Central memory CD8-positive, alpha-beta T cell (primary cell): ENCODE measurements around the gene POLL.

Experiments
- ATAC-seq: fragments of 150-1000 bp; cut with Tn5 transposase; replicated peaks from 2 replicates; pipeline ENCODE4 v1.10.0; 2022; ENCODE audit warnings: mild to moderate bottlenecking, moderate FRiP score, moderate number of reproducible peaks; ENCODE audit not compliant: poor library complexity, severe bottlenecking; ENCODE audit errors: extremely low read depth
- DNase-seq, 2 donors: peaks; one replicate each; pipeline ENCODE4 v3.0.0; 2021; ENCODE audit warnings: low spot score in 2 of 2
- H3K27ac Mint-ChIP-seq: one replicate; pipeline ENCODE4 v1.8.0; 2022; ENCODE audit warnings: low read depth, mild to moderate bottlenecking, moderate library complexity, mixed read lengths
- H3K27me3 Mint-ChIP-seq: one replicate; pipeline ENCODE4 v1.8.0; 2022; ENCODE audit warnings: mixed read lengths
- H3K36me3 Mint-ChIP-seq: one replicate; pipeline ENCODE4 v1.8.0; 2022; ENCODE audit warnings: mild to moderate bottlenecking, moderate library complexity, mixed read lengths; ENCODE audit not compliant: insufficient read depth
- H3K4me1 Mint-ChIP-seq: one replicate; pipeline ENCODE4 v1.8.0; 2022; ENCODE audit warnings: mixed read lengths
- H3K4me3 Mint-ChIP-seq: one replicate; pipeline ENCODE4 v1.8.0; 2022; ENCODE audit warnings: mild to moderate bottlenecking, moderate library complexity, mixed read lengths
- H3K9me3 Mint-ChIP-seq: one replicate; pipeline ENCODE4 v1.8.0; 2022; ENCODE audit warnings: mixed read lengths

POLL gene

DNA sequence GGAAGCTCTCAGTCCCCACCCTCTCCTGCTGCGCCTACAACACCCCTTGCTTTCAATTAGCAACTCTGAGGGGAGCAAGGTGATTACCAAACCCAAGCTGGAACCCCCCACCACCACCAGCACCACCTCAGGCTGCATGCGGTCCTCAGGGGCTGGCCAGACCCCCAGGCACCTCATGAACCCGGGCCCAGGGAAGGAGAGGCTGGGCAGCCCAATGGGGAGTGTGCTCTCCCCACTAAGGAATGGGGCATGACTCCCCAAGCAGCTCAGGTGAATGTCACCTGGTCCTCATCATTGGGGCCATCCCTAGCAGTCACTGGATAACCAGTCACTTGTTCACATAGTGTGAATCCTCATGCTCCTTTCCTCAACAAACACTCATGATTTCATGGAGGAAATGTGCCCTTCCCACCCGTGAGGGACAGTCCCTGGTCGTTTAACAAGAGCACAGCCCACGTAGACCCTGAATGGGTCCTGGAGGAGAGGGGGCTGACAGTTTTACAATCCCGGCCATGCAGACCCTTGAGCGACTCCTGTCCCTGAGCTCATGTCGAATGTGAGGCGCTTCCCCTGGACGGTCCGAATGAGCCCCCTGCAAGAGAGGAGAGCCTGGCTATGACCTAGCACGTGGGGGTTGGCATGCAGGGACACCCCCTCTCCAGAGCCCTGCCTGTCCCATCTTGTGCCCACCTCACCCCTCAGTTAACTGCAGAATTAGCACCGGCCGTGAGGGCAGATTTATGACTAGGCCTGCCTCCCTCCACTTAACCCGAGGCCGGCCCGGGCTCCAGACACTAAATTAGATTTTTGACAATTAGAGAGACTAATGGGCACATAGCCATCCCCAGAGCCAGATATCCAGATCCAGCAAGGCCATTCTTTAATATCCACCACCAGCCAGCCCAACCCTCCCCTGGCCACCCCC, 29.1 kb downstream of the POLL start:
- peak overlapping the region; percentile 36 for H3K27ac Mint-ChIP-seq
- H3K36me3 Mint-ChIP-seq = peaks cover 9% of the 10 kb centered on the region
- H3K9me3 Mint-ChIP-seq = no peaks in the 10 kb centered on the region
- H3K27me3 Mint-ChIP-seq = peaks cover 13% of the 10 kb centered on the region
- ATAC-seq (no peak), DNase-seq (no peak)
- peaks cover 26% of the 10 kb centered on the region for H3K4me1 Mint-ChIP-seq
- H3K4me3 Mint-ChIP-seq = no peak overlapping the region

DNA sequence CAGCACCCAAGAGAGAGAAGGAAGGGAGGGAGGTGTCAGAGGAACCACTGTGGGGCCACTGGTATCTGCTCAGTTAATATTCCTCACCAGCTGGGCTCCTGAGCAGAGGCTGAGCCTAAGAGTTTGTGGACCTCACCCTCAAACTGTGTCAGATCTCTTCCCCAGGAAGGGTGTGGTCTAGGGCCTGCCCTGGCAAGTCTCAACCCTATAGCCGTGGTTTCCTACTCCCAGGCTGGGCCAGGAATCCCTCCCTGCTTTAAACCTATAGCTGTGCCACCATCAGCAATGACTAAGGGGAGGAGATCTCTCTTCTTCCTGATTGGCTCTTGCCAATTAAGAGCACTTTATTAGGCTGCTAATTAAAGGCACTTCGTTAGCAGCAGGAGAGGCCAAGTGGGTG, 29.9 kb downstream of the POLL start:
- Mint-ChIP-seq H3K4me1 (peaks cover 26% of the 10 kb centered on the region), H3K27ac (peak overlapping the region; percentile 38), H3K27me3 (peaks cover 8% of the 10 kb centered on the region), H3K36me3 (peaks cover 10% of the 10 kb centered on the region), H3K4me3 (no peak overlapping the region), H3K9me3 (no peaks in the 10 kb centered on the region)
- ATAC-seq (peak; percentile 43), DNase-seq (no peak)

DNA sequence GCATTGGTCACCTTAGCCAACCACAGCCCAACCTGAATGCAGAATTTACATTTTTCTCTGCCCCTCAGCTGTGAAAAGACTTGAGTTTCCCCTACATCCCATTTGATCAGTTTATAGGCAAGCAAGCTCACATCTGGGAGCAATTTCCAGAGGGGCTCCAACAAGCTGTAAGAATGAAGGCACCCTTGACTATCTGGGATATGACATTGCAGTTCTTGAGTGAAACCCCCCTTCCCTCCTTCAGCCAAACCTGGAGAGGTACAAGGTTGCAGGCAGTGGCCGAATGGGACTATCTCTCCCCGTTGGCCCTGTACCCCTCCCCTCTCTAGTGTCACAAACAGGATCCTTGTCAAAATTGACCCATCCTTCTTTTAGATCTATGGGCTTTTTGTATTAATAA, 30.5 kb downstream of the POLL start:
- H3K4me3 Mint-ChIP-seq = no peak overlapping the region
- DNase-seq = no peak

DNA sequence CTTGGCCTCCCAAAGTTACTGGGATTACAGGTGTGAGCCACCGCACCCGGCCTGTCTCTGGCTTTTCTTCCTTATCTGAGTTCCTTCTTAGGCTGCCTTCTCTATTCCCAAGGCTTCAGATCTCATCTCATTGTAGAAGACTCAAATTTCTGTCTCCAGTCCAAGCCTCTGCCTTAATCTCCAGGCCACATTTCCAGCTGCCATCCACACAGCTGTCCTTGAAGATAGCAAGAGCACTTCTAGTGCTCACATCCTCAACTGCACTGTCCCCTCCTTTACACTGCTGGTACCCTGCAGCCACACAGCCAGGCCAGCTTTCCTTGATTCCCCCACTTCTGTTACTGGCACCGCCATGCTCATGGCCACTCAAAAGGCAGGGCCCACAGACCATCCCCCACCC, 35.6 kb downstream of the POLL start:
- Mint-ChIP-seq H3K27me3 (no peaks in the 10 kb centered on the region), H3K27ac (no peak overlapping the region), H3K36me3 (peaks cover 10% of the 10 kb centered on the region), H3K9me3 (no peaks in the 10 kb centered on the region), H3K4me1 (peaks cover 3% of the 10 kb centered on the region), H3K4me3 (no peak overlapping the region)
- DNase-seq (no peak), ATAC-seq (no peak)

More for the DNA sequence above, 30.5 kb downstream of the POLL start:
- Mint-ChIP-seq H3K36me3 (peaks cover 14% of the 10 kb centered on the region), H3K27ac (peak overlapping the region; percentile 38), H3K9me3 (no peaks in the 10 kb centered on the region), H3K27me3 (peaks cover 7% of the 10 kb centered on the region), H3K4me1 (peaks cover 26% of the 10 kb centered on the region)
- ATAC-seq = no peak

DNA sequence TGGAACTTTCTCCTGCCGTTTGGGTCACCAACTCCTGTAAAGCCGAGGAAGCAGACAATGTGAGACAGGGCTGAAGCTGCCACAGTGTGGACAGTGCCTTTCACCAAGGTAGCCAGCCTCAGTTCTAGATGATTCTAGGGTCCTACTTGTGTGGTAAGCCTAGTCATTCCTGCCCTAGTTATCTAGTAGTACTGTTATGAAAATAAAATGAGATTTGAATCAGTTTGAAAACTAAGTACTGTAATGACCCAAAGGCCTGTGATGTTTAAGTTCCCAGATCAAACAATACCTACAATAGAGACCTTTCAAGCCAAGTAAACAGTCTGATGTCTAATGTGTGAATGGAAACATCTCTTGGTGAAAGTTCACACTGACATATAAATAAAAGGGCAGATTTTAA, 37.1 kb downstream of the POLL start:
- H3K4me1 Mint-ChIP-seq = no peaks in the 10 kb centered on the region
- H3K9me3 Mint-ChIP-seq = no peaks in the 10 kb centered on the region
- H3K36me3 Mint-ChIP-seq = peaks cover 10% of the 10 kb centered on the region
- no peak overlapping the region for H3K27ac Mint-ChIP-seq
- H3K4me3 Mint-ChIP-seq = no peak overlapping the region
- ATAC-seq (no peak), DNase-seq (no peak)
- H3K27me3 Mint-ChIP-seq = no peaks in the 10 kb centered on the region

DNA sequence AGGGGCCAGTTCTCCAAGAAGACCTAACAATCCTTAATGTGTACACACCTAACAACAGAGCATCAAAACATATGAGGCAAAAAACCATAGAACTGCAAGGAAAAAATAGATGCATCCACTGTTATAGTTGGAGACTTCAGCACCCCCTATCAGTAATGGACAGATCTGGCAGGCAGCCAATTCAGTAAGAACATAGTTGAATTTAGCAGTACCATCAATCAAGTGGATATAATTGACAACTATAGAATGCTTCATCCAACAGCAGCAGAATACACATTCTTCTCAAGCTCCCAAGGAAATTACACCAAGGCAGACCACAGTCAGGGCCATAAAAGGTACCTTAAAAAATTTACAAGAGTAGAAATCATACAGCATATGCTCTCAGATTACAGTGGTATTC, 42.2 kb downstream of the POLL start:
- ATAC-seq (no peak), DNase-seq (no peak)
- Mint-ChIP-seq H3K27me3 (no peaks in the 10 kb centered on the region), H3K36me3 (peaks cover 10% of the 10 kb centered on the region), H3K27ac (no peak overlapping the region), H3K4me1 (no peaks in the 10 kb centered on the region), H3K4me3 (no peak overlapping the region), H3K9me3 (no peaks in the 10 kb centered on the region)

DNA sequence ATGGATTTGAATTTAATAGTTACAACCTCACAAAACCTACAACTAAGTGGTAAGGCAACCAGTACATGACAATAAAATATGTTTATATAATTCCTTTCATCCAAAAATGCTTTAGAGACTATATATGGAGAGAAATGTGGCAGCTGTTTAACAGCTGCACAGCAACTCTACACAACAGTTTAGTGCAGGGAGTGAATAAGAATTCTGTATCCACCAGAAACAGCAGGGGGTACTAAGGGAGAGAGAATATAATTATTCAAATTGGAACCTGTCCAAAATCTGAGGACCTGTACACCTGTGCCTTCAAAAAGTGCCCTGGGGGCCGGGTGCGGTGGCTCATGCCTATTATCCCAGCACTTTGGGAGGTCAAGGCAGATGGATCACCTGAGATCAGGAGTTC, 49.6 kb downstream of the POLL start:
- no peak for ATAC-seq
- Mint-ChIP-seq H3K4me3 (no peak overlapping the region), H3K27ac (no peak overlapping the region), H3K36me3 (peaks cover 12% of the 10 kb centered on the region), H3K27me3 (no peaks in the 10 kb centered on the region), H3K9me3 (no peaks in the 10 kb centered on the region), H3K4me1 (no peaks in the 10 kb centered on the region)
- no peak for DNase-seq

DNA sequence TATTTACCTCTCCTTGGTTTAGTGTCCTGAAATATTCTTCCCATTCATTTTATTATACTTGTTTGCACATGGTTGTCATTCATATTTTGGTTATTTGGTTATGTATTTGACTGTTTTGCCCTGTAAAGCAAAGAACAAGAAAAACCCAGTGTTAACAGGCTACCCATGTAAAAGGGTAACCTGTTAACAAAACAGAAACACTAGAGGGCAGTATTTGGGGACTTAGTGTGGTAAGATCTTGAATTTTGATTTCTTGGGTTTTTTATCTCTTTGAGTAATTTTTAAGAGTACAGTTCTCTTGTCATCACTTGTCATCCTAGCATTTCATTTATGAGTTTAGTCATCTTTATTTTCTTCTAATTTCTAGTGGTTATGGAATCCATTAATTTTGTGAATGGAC, 51.3 kb downstream of the POLL start:
- no peaks in the 10 kb centered on the region for H3K27me3 Mint-ChIP-seq
- H3K4me1 Mint-ChIP-seq = no peaks in the 10 kb centered on the region
- H3K27ac Mint-ChIP-seq = no peak overlapping the region
- H3K9me3 Mint-ChIP-seq = no peaks in the 10 kb centered on the region
- H3K4me3 Mint-ChIP-seq = no peak overlapping the region
- ATAC-seq (no peak), DNase-seq (no peak)
- H3K36me3 Mint-ChIP-seq = peaks cover 10% of the 10 kb centered on the region

DNA sequence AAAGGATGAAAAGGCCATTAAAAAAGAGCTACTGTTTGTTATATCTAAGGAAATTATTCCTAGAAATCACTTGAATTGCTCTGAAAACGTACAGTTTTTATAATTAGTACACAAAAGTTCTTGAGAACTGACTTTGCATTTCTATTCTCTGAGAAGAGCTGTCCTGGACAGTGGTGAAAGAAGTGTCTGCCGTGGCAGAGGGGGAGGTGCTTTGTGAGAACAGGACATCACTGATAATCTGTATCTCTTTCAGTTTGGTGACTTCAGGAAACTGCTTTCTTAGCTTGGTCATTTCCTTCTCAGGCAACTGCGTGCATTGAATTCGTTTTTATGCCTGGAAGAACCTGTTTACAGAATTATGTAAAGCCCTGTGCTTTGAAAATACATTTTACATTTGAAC, 52.1 kb downstream of the POLL start:
- ATAC-seq = no peak
- Mint-ChIP-seq H3K4me1 (no peaks in the 10 kb centered on the region), H3K36me3 (peaks cover 12% of the 10 kb centered on the region), H3K9me3 (no peaks in the 10 kb centered on the region), H3K27me3 (no peaks in the 10 kb centered on the region), H3K27ac (no peak overlapping the region), H3K4me3 (no peak overlapping the region)
- DNase-seq = no peak

DNA sequence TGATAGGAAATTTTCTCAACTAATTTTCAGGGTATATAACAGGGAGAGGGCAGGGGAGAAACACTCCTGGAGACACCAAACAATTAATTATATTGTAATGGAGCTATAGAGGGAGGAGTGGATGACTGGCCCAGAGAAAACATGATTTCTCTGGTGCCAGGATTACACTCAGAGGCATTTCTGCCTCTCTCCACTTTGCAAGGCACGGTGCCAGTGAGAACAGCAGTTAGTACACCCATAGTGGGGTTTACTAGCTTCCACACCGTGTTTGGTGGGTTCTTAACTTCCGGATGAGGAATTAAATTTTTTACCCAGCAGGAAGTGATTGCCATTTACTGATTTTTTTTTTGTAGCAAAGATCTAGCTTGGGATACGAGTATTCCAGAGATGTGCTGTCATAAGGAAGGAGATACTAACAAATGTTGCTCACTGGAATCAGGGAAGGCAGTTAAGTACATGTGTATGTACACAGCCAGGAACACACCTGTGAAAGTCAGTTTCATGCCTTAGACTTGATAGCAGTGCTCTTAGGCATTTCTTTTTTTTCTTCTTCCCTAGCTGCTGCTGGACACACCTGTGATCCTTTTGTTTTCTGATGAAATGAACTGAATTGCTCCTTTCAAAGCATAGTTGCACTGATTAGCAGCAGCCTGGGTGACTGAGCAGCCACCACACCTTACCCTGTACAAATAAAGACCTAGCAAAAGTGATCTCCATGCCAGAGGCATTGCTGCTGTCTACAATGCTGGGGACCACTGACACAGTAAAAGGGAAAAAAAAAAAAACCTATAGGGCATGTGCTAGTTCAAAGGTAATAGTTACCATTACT, 58.1 kb downstream of the POLL start:
- Mint-ChIP-seq H3K27me3 (no peaks in the 10 kb centered on the region), H3K4me1 (no peaks in the 10 kb centered on the region), H3K4me3 (no peak overlapping the region), H3K36me3 (peaks cover 10% of the 10 kb centered on the region), H3K27ac (no peak overlapping the region), H3K9me3 (no peaks in the 10 kb centered on the region)
- DNase-seq (no peak), ATAC-seq (no peak)

DNA sequence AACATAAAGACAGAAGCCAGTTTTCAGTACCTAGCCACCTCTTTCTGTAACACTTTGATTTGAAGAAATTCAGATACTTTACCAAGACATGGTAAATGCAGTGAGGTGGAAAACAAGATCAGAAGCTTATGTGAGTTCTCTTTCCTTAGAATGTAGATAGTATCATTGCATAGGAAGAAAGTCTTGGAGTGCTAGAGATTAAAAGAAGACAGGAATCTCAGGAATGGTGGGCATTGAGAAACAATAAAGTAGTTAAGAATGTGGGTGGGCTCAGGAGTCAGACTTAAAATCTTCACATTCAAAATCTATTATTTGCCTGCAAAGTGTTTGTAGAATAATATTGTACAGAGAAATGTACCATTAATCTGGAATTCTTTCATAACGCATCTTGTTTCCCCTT, 58.9 kb downstream of the POLL start:
- no peak overlapping the region for H3K27ac Mint-ChIP-seq
- H3K4me1 Mint-ChIP-seq = no peaks in the 10 kb centered on the region
- H3K9me3 Mint-ChIP-seq = no peaks in the 10 kb centered on the region
- peaks cover 8% of the 10 kb centered on the region for H3K36me3 Mint-ChIP-seq
- ATAC-seq (no peak), DNase-seq (no peak)
- no peak overlapping the region for H3K4me3 Mint-ChIP-seq
- H3K27me3 Mint-ChIP-seq = no peaks in the 10 kb centered on the region
